ENCODE results near the gene ELOVL5.

ELOVL5 gene

DNA sequence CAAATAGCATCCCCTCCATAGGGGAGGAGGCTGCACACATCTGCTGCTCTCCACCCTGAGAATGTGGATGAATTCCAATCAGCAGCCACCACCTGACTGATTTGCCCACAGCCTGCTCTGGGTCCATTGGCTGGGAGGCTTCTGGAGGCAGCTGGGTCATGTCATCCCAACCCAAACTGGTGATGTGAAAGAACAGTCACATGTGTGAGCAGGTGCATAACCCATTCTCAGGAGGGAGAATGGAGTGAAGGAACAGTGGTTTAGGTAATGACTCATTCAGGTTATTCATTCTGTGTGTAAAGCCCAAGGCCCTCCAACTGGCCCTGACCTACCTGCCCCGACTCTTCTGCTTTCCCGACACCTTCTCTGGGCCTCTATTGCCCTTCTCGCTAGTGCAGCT lies 109.2 kb downstream of the ELOVL5 start:
- no peak for DNase-seq (ENCODE audit: low spot score)

DNA sequence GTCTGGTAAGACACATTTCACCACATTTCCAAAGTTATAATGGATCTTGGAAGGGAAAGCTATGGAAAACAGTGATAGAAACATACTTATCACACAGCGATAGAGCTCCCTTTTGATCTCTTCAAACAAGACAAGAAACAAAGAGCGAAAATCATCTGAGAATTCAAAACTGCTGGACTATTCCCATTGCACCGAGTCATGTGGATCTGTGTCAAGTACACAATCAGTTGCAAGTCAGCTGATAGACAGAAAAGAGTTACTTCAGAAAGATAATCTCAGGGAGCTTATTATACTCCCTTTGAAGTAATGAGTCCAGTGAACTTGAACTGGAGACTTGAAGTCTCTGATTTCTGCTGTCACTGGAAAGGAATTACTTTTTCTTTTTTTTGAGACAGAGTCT lies 110.4 kb downstream of the ELOVL5 start:
- no peak for DNase-seq (ENCODE audit: low spot score)

DNA sequence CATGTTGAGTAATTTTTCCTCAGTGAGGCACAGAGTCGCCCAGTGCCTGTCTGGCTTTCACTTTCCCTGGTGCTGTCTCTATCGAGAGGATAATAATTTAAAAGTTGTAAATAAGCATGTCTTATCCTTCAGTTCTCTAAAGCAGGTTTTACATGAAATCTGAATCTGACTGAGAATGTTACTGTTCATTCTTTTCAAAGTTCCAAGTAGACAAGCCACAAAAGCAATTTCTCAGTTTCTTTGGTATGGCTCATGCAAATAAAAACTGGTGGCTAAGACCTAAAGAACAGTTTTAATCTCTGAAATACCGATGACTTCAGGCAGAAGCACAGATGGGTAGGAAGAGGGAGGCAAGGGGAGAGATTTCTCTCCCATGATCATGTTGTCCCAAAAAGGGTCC lies 112.5 kb downstream of the ELOVL5 start:
- no peak for DNase-seq (ENCODE audit: low spot score)

DNA sequence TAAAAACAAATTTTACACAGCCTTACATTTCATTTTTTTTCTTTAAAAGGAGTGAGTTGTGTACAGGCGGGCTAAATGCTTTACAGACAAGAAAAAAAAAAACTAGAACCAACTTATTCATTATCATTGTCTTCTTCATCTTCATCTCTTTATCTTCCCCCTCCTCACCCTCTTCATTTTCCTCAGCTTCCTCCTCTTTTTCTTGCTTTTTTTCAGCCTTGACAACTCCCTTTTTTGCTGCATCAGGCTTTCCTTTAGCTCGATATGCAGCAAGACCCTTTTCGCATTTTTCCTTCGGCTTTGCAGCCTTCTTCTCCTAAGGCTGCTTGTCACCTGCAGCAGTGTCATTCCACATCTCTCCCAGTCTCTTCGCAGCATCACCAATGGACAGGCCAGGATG lies 113.2 kb downstream of the ELOVL5 start:
- no peak for DNase-seq (ENCODE audit: low spot score)

DNA sequence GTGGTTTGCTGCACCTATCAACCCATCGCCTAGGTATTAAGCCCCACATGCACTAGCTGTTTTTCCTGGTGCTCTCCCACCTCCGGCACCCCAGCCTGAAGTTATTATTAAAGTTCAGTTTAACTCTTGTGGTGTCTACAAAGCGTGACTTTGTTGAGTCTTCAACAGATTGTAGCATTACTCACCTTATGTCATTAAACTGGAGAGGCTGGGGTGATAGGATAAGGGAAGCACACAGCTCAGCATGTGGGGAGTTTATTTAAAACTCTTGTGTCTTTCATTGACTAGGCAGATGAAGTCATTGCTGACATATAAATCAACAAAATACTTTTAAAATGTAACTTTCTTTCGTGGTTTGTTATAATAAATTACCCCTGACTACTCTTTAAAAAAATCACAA lies 115.4 kb downstream of the ELOVL5 start:
- DNase-seq (ENCODE audit: low spot score): no peak

DNA sequence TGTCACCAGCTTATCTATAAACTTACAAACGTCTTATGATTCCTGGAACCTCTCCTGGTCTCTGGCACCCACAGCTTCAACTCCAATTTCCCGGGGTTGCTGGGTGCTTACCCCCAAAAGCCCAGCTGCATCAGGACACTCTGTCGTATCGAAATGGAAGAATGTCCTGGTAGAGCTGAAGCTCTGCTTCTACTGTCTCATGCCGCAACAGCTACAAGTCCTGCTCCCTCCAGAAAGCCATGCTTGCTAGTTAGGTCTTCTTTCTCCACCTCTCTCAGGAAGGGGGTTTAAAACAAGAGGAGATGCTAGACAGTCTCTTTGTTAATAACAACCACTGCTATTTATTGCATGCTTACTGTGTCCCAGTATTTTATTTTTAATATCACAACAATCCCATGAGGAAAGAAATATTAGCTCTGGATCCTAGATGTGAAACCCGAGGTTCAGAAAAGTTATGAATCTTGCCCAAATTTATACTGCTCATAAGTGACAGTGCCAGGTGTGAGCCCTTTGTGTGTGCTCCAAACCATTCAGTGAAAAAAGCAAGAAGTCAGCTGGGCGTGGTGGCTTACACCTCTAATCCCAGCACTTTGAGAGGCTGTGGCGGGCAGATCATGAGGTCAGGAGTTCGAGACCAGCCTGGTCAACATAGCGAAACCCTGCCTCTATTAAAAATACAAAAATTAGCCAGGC lies 117.8 kb downstream of the ELOVL5 start:
- no peak for DNase-seq (ENCODE audit: low spot score)

DNA sequence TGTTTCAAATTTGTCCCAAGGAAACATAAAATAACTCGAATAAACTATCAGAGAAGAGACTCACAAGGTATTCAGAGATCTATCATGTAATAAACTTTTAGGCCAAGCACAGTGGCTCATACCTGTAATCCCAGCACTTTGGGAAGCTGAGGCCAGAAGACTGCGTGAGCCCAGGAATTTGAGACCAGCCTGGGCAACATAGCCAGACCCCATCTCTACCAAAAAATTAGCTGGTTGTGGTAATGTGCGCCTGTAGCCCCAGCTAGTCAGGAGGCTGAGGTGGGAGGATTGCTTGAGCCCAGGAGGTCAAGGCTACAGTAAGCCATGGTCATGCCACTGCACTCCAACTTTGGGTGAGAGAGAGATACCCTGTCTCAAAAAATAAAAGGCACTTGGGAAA lies 120.9 kb downstream of the ELOVL5 start:
- DNase-seq (ENCODE audit: low spot score): no peak

DNA sequence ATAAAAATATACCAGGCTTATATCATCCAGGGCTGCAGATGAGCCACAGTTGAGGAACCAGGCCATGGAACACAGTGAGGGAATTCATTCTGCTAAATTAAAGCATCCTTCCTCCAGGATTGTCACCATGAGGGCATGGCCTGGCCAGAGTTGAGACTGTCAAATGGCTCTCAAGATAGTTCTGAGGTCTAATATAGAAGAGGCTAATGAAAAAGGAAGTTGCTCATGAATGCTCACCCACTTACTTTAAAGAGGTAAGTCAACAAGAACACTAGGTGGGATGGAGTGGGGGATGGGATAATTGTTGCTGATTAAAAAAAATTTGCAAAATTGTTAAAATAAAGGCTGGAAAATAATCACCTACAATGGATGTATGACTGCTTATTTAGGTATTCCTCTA lies 128.1 kb downstream of the ELOVL5 start:
- DNase-seq (ENCODE audit: low spot score): no peak

Measured in AG20443 (cell line).